CD4-positive, alpha-beta T cell (primary cell): Measurements from ENCODE around the gene C1orf167. TPM values are rescaled to one million over a fixed set of nuclear protein-coding genes. Genes with fewer than 3 reads are reported as not detected.

Experiments used
- ATAC-seq: fragments of 200-7000 bp; cut with Tn5 transposase; one replicate; pipeline ENCODE4 v1.10.0; 2022; ENCODE audit warnings: mild to moderate bottlenecking; ENCODE audit not compliant: poor library complexity
- CTCF ChIA-PET: fragments of 350-600 bp; sonication (Branson Sonifier 250); formaldehyde crosslinking; loops from one replicate; lab custom pipeline; 2021; ENCODE audit warnings: antibody characterized with exemption, inconsistent platforms; lab: Charles Lee
- POLR2A ChIA-PET: fragments of 350-600 bp; sonication (Branson Sonifier 250); formaldehyde crosslinking; loops from one replicate; lab custom pipeline; 2021; ENCODE audit warnings: antibody characterized with exemption, inconsistent platforms; lab: Charles Lee
- DNase-seq, 14 experiments: peaks; one replicate each; pipeline ENCODE4 v3.0.0-alpha.2; 2013 to 2020; ENCODE audit warnings: mixed read lengths in 2 of 14
- H3K27ac ChIP-seq, 2 donors: one replicate each; pipeline versions ENCODE4 v1.5.1 to v1.7.0; 2013; ENCODE audit warnings: low read length in 2 of 2, low read depth in 1 of 2, mild to moderate bottlenecking in 1 of 2
- H3K27me3 ChIP-seq, 2 experiments: 1 replicate in 1 of 2; 2 replicates in 1 of 2; pipeline versions ENCODE4 v1.6.1 to v1.7.0; 2013; ENCODE audit warnings: low read length in 2 of 2, control low read depth in 1 of 2, mild to moderate bottlenecking in 1 of 2, moderate library complexity in 1 of 2; ENCODE audit not compliant: insufficient read depth in 2 of 2, control insufficient read depth in 1 of 2
- H3K36me3 ChIP-seq: one replicate; pipeline ENCODE4 v1.6.1; 2013; ENCODE audit warnings: low read length, control low read depth; ENCODE audit not compliant: insufficient read depth
- H3K4me1 ChIP-seq: one replicate; pipeline ENCODE4 v1.6.1; 2013; ENCODE audit warnings: low read length, control low read depth; ENCODE audit not compliant: insufficient read depth
- H3K4me3 ChIP-seq: one replicate; pipeline ENCODE4 v1.5.1; 2013; ENCODE audit warnings: mild to moderate bottlenecking, low read length, moderate library complexity
- H3K9me3 ChIP-seq, 2 experiments: 1 replicate in 1 of 2; 2 replicates in 1 of 2; pipeline versions ENCODE4 v1.6.1 to v1.7.0; 2013; ENCODE audit warnings: low read length in 2 of 2, mild to moderate bottlenecking in 2 of 2, control low read depth in 1 of 2, moderate library complexity in 1 of 2; ENCODE audit not compliant: control insufficient read depth in 1 of 2, insufficient read depth in 1 of 2
- H3K27ac Mint-ChIP-seq: one replicate; pipeline ENCODE4 v1.8.0; 2020; ENCODE audit warnings: mixed read lengths
- H3K27me3 Mint-ChIP-seq: one replicate; pipeline ENCODE4 v1.8.0; 2021; ENCODE audit warnings: mixed read lengths
- H3K36me3 Mint-ChIP-seq: one replicate; pipeline ENCODE4 v1.8.0; 2021; ENCODE audit warnings: low read depth, mixed read lengths
- H3K4me1 Mint-ChIP-seq: one replicate; pipeline ENCODE4 v1.8.0; 2021; ENCODE audit warnings: low read depth, mixed read lengths
- H3K4me3 Mint-ChIP-seq: one replicate; pipeline ENCODE4 v1.8.0; 2020; ENCODE audit warnings: mild to moderate bottlenecking, mixed read lengths
- H3K9me3 Mint-ChIP-seq: one replicate; pipeline ENCODE4 v1.8.0; 2020; ENCODE audit warnings: mixed read lengths
- CTCF ChIP-seq: fragments of 200-600 bp; IDR thresholded peaks from one replicate; pipeline ENCODE4 v1.8.0; 2022; ENCODE audit warnings: antibody characterized with exemption, mild to moderate bottlenecking
- intact Hi-C, 2 experiments: fragments of 100-400 bp; cut with DNase I in 1 of 2; cut with micrococcal nuclease in 1 of 2; formaldehyde crosslinking; loops; one replicate each; pipeline versions ENCODE4 v1.15.1 to v1.9.0; 2023 to 2025; cut with DNase I, micrococcal nuclease
- total RNA-seq, 174 experiments: library from RNA in 2 of 174; stranded (reverse) in 2 of 174; gene quantifications; one replicate each; pipeline ENCODE4 v1.2.3 and lab custom pipeline; 2021 to 2026

The C1orf167 gene
- total RNA-seq, 2 experiments from 2014 or later = not detected

GRCh38 chr1:11825131-11825530, 63.1 kb downstream of the C1orf167 start:
- TF ChIP-seq CTCF = no peak
- POLR2A ChIA-PET = interaction anchor here (0.8 kb wide), 1 partner anchor 18 kb away, joined by 4 read pairs; no protein-coding TSS in a partner anchor

GRCh38 chr1:11826946-11827345, 65.0 kb downstream of the C1orf167 start:
- Mint-ChIP-seq H3K9me3 (no peaks in the 10 kb centered on the region), H3K4me1 (no peaks in the 10 kb centered on the region), H3K27ac (no peak overlapping the region), H3K4me3 (no peak overlapping the region), H3K27me3 (no peaks in the 10 kb centered on the region), H3K36me3 (peaks cover 59% of the 10 kb centered on the region)
- H3K27ac ChIP-seq = no peak overlapping the region
- H3K36me3 ChIP-seq = peaks cover 55% of the 10 kb centered on the region
- no peaks in the 10 kb centered on the region for H3K4me1 ChIP-seq
- DNase-seq (no peak), ATAC-seq (no peak)
- TF ChIP-seq CTCF = no peak
- ChIA-PET CTCF (no interaction called here), POLR2A (no interaction called here)
- no peak overlapping the region for H3K4me3 ChIP-seq
- H3K9me3 ChIP-seq = no peaks in the 10 kb centered on the region
- H3K27me3 ChIP-seq = no peaks in the 10 kb centered on the region
- intact Hi-C loops = no loop called here

More at GRCh38 chr1:11825131-11825530, 63.1 kb downstream of the C1orf167 start:
- Histone ChIP-seq H3K36me3 (peaks cover 57% of the 10 kb centered on the region), H3K27me3 (no peaks in the 10 kb centered on the region), H3K27ac (no peak overlapping the region), H3K4me1 (no peaks in the 10 kb centered on the region), H3K4me3 (no peak overlapping the region), H3K9me3 (no peaks in the 10 kb centered on the region)
- ATAC-seq (no peak), DNase-seq (no peak)
- H3K36me3 Mint-ChIP-seq = peaks cover 65% of the 10 kb centered on the region
- no peaks in the 10 kb centered on the region for H3K4me1 Mint-ChIP-seq
- intact Hi-C loops = no loop called here
- H3K9me3 Mint-ChIP-seq = no peaks in the 10 kb centered on the region
- H3K27ac Mint-ChIP-seq = no peak overlapping the region
- CTCF ChIA-PET = no interaction called here
- H3K27me3 Mint-ChIP-seq = no peaks in the 10 kb centered on the region
- no peak overlapping the region for H3K4me3 Mint-ChIP-seq

- DNase-seq = no peak
- Mint-ChIP-seq H3K27ac (no peak overlapping the region), H3K4me1 (no peaks in the 10 kb centered on the region), H3K4me3 (no peak overlapping the region), H3K9me3 (no peaks in the 10 kb centered on the region), H3K27me3 (no peaks in the 10 kb centered on the region), H3K36me3 (peaks cover 69% of the 10 kb centered on the region)
- TF ChIP-seq CTCF = no peak
- Histone ChIP-seq H3K9me3 (no peaks in the 10 kb centered on the region), H3K4me1 (no peaks in the 10 kb centered on the region), H3K36me3 (peaks cover 50% of the 10 kb centered on the region), H3K27ac (no peak overlapping the region), H3K4me3 (no peak overlapping the region), H3K27me3 (no peaks in the 10 kb centered on the region)
- intact Hi-C loops = no loop called here
- CTCF ChIA-PET = interaction anchor here (1.3 kb wide), 1 partner anchor 79 kb away, joined by 3 read pairs; no protein-coding TSS in a partner anchor
- no peak for ATAC-seq
- POLR2A ChIA-PET = no interaction called here
Measured at GRCh38 chr1:11828511-11828910, 66.5 kb downstream of the C1orf167 start.
